PC-9 (cell line): ENCODE data around the gene IGF2R. TPM values are rescaled to one million over a fixed set of nuclear protein-coding genes. Genes with fewer than 3 reads are reported as not detected.

ENCODE experiments used
- BruUV-seq: library from RNA; stranded (reverse); fragments of 400-500 nt; replicated peaks from 2 replicates; lab custom pipeline; 2021; lab: Mats Ljungman, UMichigan
- CTCF ChIA-PET: fragments of 300-600 bp; sonication (Branson Sonifier 250); formaldehyde crosslinking; loops from one replicate; lab custom pipeline; 2022; ENCODE audit warnings: antibody characterized with exemption; lab: Charles Lee
- POLR2A ChIA-PET: fragments of 300-600 bp; sonication (Branson Sonifier 250); formaldehyde crosslinking; loops from one replicate; lab custom pipeline; 2022; ENCODE audit warnings: antibody characterized with exemption; ENCODE audit not compliant: unreplicated experiment; lab: Charles Lee
- DNase-seq, 2 experiments: peaks; one replicate each; pipeline versions ENCODE4 v3.0.0 to v3.0.0-alpha.2; 2015 to 2022; ENCODE audit warnings: mixed read lengths in 1 of 2
- H2AFZ ChIP-seq: fragments of 200-600 bp; sonication (generic); 2 replicates; pipeline ENCODE4 v1.8.1; 2017; ENCODE audit warnings: antibody characterized with exemption
- H3F3A ChIP-seq: fragments of 200-600 bp; sonication (generic); 2 replicates; pipeline ENCODE4 v1.8.1; 2017; ENCODE audit warnings: antibody characterized with exemption, mild to moderate bottlenecking, low read depth; ENCODE audit not compliant: insufficient read depth
- H3K27ac ChIP-seq: fragments of 200-600 bp; sonication (generic); 2 replicates; pipeline ENCODE4 v1.6.1; 2016; ENCODE audit warnings: mixed run types
- H3K27me3 ChIP-seq: fragments of 200-600 bp; sonication (generic); 2 replicates; pipeline ENCODE4 v1.6.1; 2016; ENCODE audit warnings: low read depth, mixed run types; ENCODE audit not compliant: insufficient read depth
- H3K36me3 ChIP-seq: fragments of 200-600 bp; sonication (generic); 2 replicates; pipeline ENCODE4 v1.6.1; 2016; ENCODE audit warnings: low read depth, mixed run types
- H3K4me1 ChIP-seq: fragments of 200-600 bp; sonication (generic); replicated peaks from 2 replicates; pipeline ENCODE4 v1.6.1; 2016; ENCODE audit warnings: mixed run types; ENCODE audit not compliant: insufficient read depth
- H3K4me2 ChIP-seq: fragments of 200-600 bp; sonication (generic); 2 replicates; pipeline ENCODE4 v1.6.1; 2017; ENCODE audit warnings: mixed run types
- H3K4me3 ChIP-seq: fragments of 200-600 bp; sonication (generic); 2 replicates; pipeline ENCODE4 v1.6.1; 2016; ENCODE audit warnings: mixed run types
- H3K79me2 ChIP-seq: fragments of 200-600 bp; sonication (generic); 2 replicates; pipeline ENCODE4 v1.6.1; 2017; ENCODE audit warnings: low read depth, mixed run types
- H3K9me2 ChIP-seq: fragments of 200-600 bp; sonication (generic); 2 replicates; pipeline ENCODE4 v1.8.1; 2017; ENCODE audit warnings: mild to moderate bottlenecking; ENCODE audit not compliant: insufficient read depth
- H3K9me3 ChIP-seq: fragments of 200-600 bp; sonication (generic); 2 replicates; pipeline ENCODE4 v1.8.1; 2016; ENCODE audit warnings: low read depth; ENCODE audit not compliant: insufficient read depth
- H4K20me1 ChIP-seq: fragments of 200-600 bp; sonication (generic); 2 replicates; pipeline ENCODE4 v1.8.1; 2017; ENCODE audit not compliant: insufficient read depth
- EZH2 ChIP-seq: fragments of 200-600 bp; sonication (generic); IDR thresholded peaks from 2 replicates; pipeline ENCODE4 v1.8.0; 2017; ENCODE audit warnings: antibody characterized with exemption, low read depth
- intact Hi-C: fragments of 100-400 bp; cut with micrococcal nuclease; formaldehyde crosslinking; loops from one replicate; pipeline ENCODE4 v1.10.0; 2022; ENCODE audit not compliant: unreplicated experiment
- total RNA-seq: library from RNA; stranded (reverse); gene quantifications from 2 replicates; pipeline ENCODE4 v1.2.3, GENCODE V29; 2021
- TF ChIP-seq, protein P1 (sequence below): fragments of 200-600 bp; sonication (generic); conservative IDR thresholded peaks from 2 replicates; pipeline ENCODE4 v1.6.1; 2017; ENCODE audit warnings: mixed run types, antibody characterized with exemption, mild to moderate bottlenecking, moderate library complexity

The IGF2R gene
- total RNA-seq, 1 experiment from 2014 or later, result 53.1 TPM

DNA sequence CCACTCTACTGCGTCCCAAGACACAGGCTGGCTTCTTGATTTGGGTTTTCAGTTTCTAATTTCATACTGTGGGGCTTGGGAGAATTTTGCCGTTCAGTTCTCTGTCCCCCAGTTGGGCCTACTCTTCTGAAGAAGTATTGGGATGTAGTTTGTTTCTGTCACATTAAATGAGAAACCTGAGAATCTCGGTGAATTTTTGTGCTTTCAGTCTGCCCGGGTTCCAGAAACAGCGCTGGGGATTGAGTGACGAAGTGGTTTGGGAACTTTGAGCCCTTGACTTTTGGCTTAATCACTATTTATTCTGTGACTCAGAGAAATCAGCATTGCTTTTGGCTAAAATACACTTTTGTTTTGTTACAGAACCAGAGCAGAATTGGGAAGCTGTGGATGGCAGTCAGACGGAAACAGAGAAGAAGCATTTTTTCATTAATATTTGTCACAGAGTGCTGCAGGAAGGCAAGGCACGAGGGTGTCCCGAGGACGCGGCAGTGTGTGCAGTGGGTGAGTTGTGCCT, 74.0 kb downstream of the IGF2R start:
- Histone ChIP-seq H4K20me1 (no peaks in the 10 kb centered on the region), H3K79me2 (no peaks in the 10 kb centered on the region), H3K27me3 (no peaks in the 10 kb centered on the region), H3K4me3 (no peak overlapping the region), H3K9me3 (no peaks in the 10 kb centered on the region), H2AFZ (no peak overlapping the region), H3K4me2 (no peak overlapping the region), H3K9me2 (no peaks in the 10 kb centered on the region), H3K36me3 (peaks cover 18% of the 10 kb centered on the region; the same call in 1 of the 2 replicates), H3F3A (no peaks in the 10 kb centered on the region; the same call in 1 of the 2 replicates), H3K4me1 (no peaks in the 10 kb centered on the region), H3K27ac (no peak overlapping the region)
- CTCF ChIA-PET, result interaction anchor here (0.6 kb wide), 1 partner anchor 180 kb away, joined by 3 read pairs; no protein-coding TSS in a partner anchor
- TF ChIP-seq, protein P1, sequence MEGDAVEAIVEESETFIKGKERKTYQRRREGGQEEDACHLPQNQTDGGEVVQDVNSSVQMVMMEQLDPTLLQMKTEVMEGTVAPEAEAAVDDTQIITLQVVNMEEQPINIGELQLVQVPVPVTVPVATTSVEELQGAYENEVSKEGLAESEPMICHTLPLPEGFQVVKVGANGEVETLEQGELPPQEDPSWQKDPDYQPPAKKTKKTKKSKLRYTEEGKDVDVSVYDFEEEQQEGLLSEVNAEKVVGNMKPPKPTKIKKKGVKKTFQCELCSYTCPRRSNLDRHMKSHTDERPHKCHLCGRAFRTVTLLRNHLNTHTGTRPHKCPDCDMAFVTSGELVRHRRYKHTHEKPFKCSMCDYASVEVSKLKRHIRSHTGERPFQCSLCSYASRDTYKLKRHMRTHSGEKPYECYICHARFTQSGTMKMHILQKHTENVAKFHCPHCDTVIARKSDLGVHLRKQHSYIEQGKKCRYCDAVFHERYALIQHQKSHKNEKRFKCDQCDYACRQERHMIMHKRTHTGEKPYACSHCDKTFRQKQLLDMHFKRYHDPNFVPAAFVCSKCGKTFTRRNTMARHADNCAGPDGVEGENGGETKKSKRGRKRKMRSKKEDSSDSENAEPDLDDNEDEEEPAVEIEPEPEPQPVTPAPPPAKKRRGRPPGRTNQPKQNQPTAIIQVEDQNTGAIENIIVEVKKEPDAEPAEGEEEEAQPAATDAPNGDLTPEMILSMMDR, result no peak
- no peak for TF ChIP-seq EZH2
- POLR2A ChIA-PET, result no interaction called here
- BruUV-seq, result no TSS peak
- DNase-seq, result no peak
- intact Hi-C loops, result no loop called here

GRCh38 chr6:160043784-160044183, 74.9 kb downstream of the IGF2R start:
- Histone ChIP-seq H3K27ac (no peak overlapping the region), H3K27me3 (no peaks in the 10 kb centered on the region), H3F3A (no peaks in the 10 kb centered on the region; the same call in 1 of the 2 replicates), H3K9me3 (no peaks in the 10 kb centered on the region), H4K20me1 (no peaks in the 10 kb centered on the region), H3K4me2 (no peak overlapping the region), H3K4me1 (no peaks in the 10 kb centered on the region), H3K4me3 (no peak overlapping the region), H2AFZ (no peak overlapping the region), H3K36me3 (peaks cover 18% of the 10 kb centered on the region; the same call in 1 of the 2 replicates), H3K9me2 (no peaks in the 10 kb centered on the region), H3K79me2 (no peaks in the 10 kb centered on the region)
- no TSS peak for BruUV-seq
- CTCF ChIA-PET, result no interaction called here
- POLR2A ChIA-PET, result no interaction called here
- TF ChIP-seq, protein P1, result no peak
- TF ChIP-seq EZH2, result no peak
- no peak for DNase-seq
- intact Hi-C loops, result no loop called here

DNA sequence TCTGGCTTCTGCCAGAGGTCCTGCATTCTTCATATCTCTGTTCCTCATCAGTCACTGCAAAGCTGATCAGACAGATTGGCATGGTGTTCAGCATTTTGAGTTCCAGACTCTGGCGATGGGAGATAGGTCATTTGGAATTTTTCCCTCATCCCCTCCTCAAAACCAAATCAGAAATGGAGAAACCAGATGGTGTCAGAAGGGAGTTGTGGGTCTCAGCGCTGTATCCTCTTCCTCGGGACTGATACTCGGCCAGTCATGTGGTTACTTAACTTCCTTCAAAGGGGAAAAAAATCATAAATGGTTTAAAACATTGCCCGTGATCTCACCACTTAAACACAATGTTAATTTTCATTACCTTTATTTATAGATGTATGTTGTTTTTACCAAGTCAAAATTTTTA, 75.8 kb downstream of the IGF2R start:
- H3F3A ChIP-seq, result no peaks in the 10 kb centered on the region; the same call in 1 of the 2 replicates
- H3K27ac ChIP-seq, result no peak overlapping the region
- no peak overlapping the region for H2AFZ ChIP-seq
- no peak for DNase-seq
- intact Hi-C loops, result no loop called here
- H3K4me1 ChIP-seq, result no peaks in the 10 kb centered on the region
- H3K9me3 ChIP-seq, result no peaks in the 10 kb centered on the region
- no TSS peak for BruUV-seq
- TF ChIP-seq EZH2, result no peak
- TF ChIP-seq, protein P1, result no peak
- H3K27me3 ChIP-seq, result no peaks in the 10 kb centered on the region
- H4K20me1 ChIP-seq, result no peaks in the 10 kb centered on the region
- H3K36me3 ChIP-seq, result peaks cover 18% of the 10 kb centered on the region; the same call in 1 of the 2 replicates
- ChIA-PET CTCF (no interaction called here), POLR2A (no interaction called here)
- no peak overlapping the region for H3K4me3 ChIP-seq
- no peak overlapping the region for H3K4me2 ChIP-seq
- no peaks in the 10 kb centered on the region for H3K9me2 ChIP-seq
- no peaks in the 10 kb centered on the region for H3K79me2 ChIP-seq
